Measurements from ENCODE around the gene KPNA1.

DNA sequence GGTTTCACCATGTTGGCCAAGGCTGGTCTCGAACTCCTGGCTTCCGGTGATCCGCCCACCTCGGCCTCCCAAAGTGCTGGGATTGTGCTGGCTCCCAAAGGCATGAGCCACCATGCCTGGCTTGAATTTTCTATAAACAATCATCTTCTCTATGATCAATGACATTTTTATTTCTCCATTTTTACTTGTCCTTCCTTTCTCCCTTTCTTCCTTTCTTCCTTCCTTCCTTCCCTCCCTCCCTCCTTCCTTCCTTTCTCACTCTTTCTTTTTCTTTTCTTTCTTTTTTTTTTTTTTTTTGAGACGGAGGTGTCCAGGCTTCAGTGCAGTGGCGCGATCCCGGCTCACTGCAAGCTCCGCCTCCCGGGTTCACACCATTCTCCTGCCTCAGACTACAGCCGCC, 8.6 kb upstream of the KPNA1 start:
- TF ChIP-seq CTCF (conservative IDR thresholded peaks at IDR 0.05; ENCODE audit: low read depth, low read length): no peak
- no peak for TF ChIP-seq EZH2phosphoT487 (IDR thresholded peaks at IDR 0.05; ENCODE audit: borderline replicate concordance, low read length)

All from PC-3 (cell line).